A549 (cell line): Measurements from ENCODE around the gene BCAS3. TPM values are rescaled to one million over a fixed set of nuclear protein-coding genes. Genes with fewer than 3 reads are reported as not detected.

ENCODE experiments used
- ATAC-seq, 2 experiments: fragments of 200-7000 bp in 1 of 2; fragments of >200 bp in 1 of 2; cut with Nextera tagmentation in 1 of 2; cut with Tn5 transposase in 1 of 2; 3 replicates each; pipeline versions ENCODE4 v1.8.0 to v1.9.1; 2018 to 2020; ENCODE audit warnings: mild to moderate bottlenecking in 1 of 2, moderate library complexity in 1 of 2
- CTCF ChIA-PET: fragments of 300-600 bp; sonication (Branson Sonifier 250); formaldehyde crosslinking; extraction: SDS; loops from one replicate; lab custom pipeline; 2021; ENCODE audit warnings: antibody characterized with exemption, inconsistent platforms; lab: Yijun Ruan, JAX
- POLR2A ChIA-PET: fragments of 350-600 bp; formaldehyde crosslinking; extraction: SDS; loops from one replicate; lab custom pipeline; 2021; ENCODE audit warnings: antibody characterized with exemption, inconsistent platforms; lab: Yijun Ruan, JAX
- DNase-seq, 2 experiments: peaks; one replicate each; pipeline versions ENCODE4 v3.0.0 to v3.0.0-alpha.2; 2011 to 2016; ENCODE audit warnings: low read depth in 1 of 2, low spot score in 1 of 2
- FAIRE-seq: peaks from 2 replicates; lab custom pipeline; 2011; peaks lifted over from hg19 to GRCh38; lab: Jason Lieb, UNC
- H3K27ac ChIP-seq, 2 experiments: fragments of >200 bp; sonication (Bioruptor Twin); formaldehyde crosslinking; 3 replicates each; pipeline ENCODE4 v1.5.1; 2016 to 2017
- H3K4me1 ChIP-seq: fragments of >200 bp; sonication (Bioruptor Twin); formaldehyde crosslinking; 3 replicates; pipeline ENCODE4 v1.6.1; 2016
- H3K4me2 ChIP-seq: fragments of >200 bp; sonication (Bioruptor Twin); formaldehyde crosslinking; 3 replicates; pipeline ENCODE4 v1.6.1; 2016
- H3K4me3 ChIP-seq: fragments of >200 bp; sonication (Bioruptor Twin); formaldehyde crosslinking; 3 replicates; pipeline ENCODE4 v1.5.1; 2016
- H3K9me3 ChIP-seq: fragments of >200 bp; sonication (Bioruptor Twin); formaldehyde crosslinking; 3 replicates; pipeline ENCODE4 v1.6.1; 2016
- ATOH8 ChIP-seq: fragments of 250-450 bp; sonication (Bioruptor Pico); IDR thresholded peaks from 2 replicates; pipeline ENCODE4 v1.5.0; 2020; ENCODE audit warnings: low read depth, mild to moderate bottlenecking, moderate library complexity
- CHD4 ChIP-seq: fragments of 200-600 bp; sonication (generic); IDR thresholded peaks from 2 replicates; pipeline ENCODE4 v1.6.1; 2016; ENCODE audit warnings: antibody characterized with exemption, mild to moderate bottlenecking, borderline replicate concordance
- E2F6 ChIP-seq: IDR thresholded peaks from 2 replicates; pipeline ENCODE4 v1.6.1; 2012; ENCODE audit warnings: low read depth, borderline replicate concordance
- EHF ChIP-seq: fragments of 250-450 bp; sonication (Bioruptor Pico); IDR thresholded peaks from 2 replicates; pipeline ENCODE4 v1.5.0; 2020; ENCODE audit warnings: mild to moderate bottlenecking
- ELK1 ChIP-seq: fragments of 150-350 bp; IDR thresholded peaks from 2 replicates; pipeline ENCODE4 v1.6.1; 2014; ENCODE audit warnings: low read depth, mild to moderate bottlenecking, low read length
- FOXS1 ChIP-seq: fragments of 250-450 bp; sonication (Bioruptor Pico); IDR thresholded peaks from 2 replicates; pipeline ENCODE4 v1.5.0; 2020; ENCODE audit warnings: mild to moderate bottlenecking, moderate library complexity
- HEYL ChIP-seq: fragments of 250-450 bp; sonication (Bioruptor Pico); IDR thresholded peaks from 2 replicates; pipeline ENCODE4 v1.8.0; 2021; ENCODE audit warnings: mild to moderate bottlenecking, moderate library complexity
- JUNB ChIP-seq: fragments of >200 bp; sonication (Bioruptor Twin); formaldehyde crosslinking; IDR thresholded peaks from 2 replicates; pipeline ENCODE4 v1.6.1; 2016
- KDM5A ChIP-seq: fragments of 200-600 bp; sonication (generic); IDR thresholded peaks from 2 replicates; pipeline ENCODE4 v1.6.1; 2016; ENCODE audit warnings: antibody characterized with exemption, mild to moderate bottlenecking
- NFE2L2 ChIP-seq: fragments of 150-350 bp; conservative IDR thresholded peaks from 2 replicates; pipeline ENCODE4 v1.6.1; 2014; ENCODE audit warnings: low read length
- PHF8 ChIP-seq: fragments of 200-600 bp; sonication (generic); IDR thresholded peaks from 2 replicates; pipeline ENCODE4 v1.6.1; 2016; ENCODE audit warnings: low read depth, mild to moderate bottlenecking, antibody characterized with exemption, moderate library complexity, borderline replicate concordance
- RFX5 ChIP-seq: fragments of 450-650 bp; IDR thresholded peaks from 2 replicates; pipeline ENCODE4 v1.7.1; 2014; ENCODE audit warnings: antibody characterized with exemption, mild to moderate bottlenecking, moderate library complexity
- RNF2 ChIP-seq: fragments of 200-600 bp; sonication (generic); IDR thresholded peaks from 2 replicates; pipeline ENCODE4 v1.6.1; 2016; ENCODE audit warnings: low read depth, mild to moderate bottlenecking, antibody characterized with exemption, moderate library complexity, borderline replicate concordance
- SMC3 ChIP-seq: fragments of >200 bp; sonication (Bioruptor Twin); formaldehyde crosslinking; IDR thresholded peaks from 3 replicates; pipeline ENCODE4 v1.6.1; 2018; ENCODE audit warnings: inconsistent platforms
- TP53 ChIP-seq: fragments of 250-450 bp; sonication (Bioruptor Pico); IDR thresholded peaks from 2 replicates; pipeline ENCODE4 v1.5.0; 2021; ENCODE audit warnings: mild to moderate bottlenecking, moderate library complexity
- ZFP36 ChIP-seq: fragments of 450-650 bp; IDR thresholded peaks from 2 replicates; pipeline ENCODE4 v1.6.1; 2014; ENCODE audit warnings: borderline replicate concordance; ENCODE audit not compliant: partially characterized antibody
- ZNF302 ChIP-seq: fragments of 250-450 bp; sonication (Bioruptor Pico); IDR thresholded peaks from 2 replicates; pipeline ENCODE4 v1.9.0; 2021; ENCODE audit warnings: inconsistent platforms, mild to moderate bottlenecking, moderate library complexity
- WGBS: methylation state at CpG from one replicate; pipeline ENCODE4 v1.1.6; 2017; ENCODE audit errors: missing lambda C conversion rate; 5-methylcytosine and 5-hydroxymethylcytosine counted together
- polyA plus RNA-seq, 4 experiments: library from polyadenylated mRNA; depleted of rRNA in 3 of 4; stranded (reverse); fragments of >200 nt; fragmentation: RNase III in 1 of 4; extraction: RNeasy Plus Mini Kit Qiagen cat#74134 plus additional on column Dnase treatment in 1 of 4; gene quantifications; 2 replicates in 3 of 4; 3 replicates in 1 of 4; pipeline ENCODE4 v1.2.3, GENCODE V29; 2011 to 2017
- TF ChIP-seq, protein P1 (sequence below): fragments of 250-450 bp; sonication (Bioruptor Pico); IDR thresholded peaks from 2 replicates; pipeline ENCODE4 v1.5.0; 2021; ENCODE audit warnings: mild to moderate bottlenecking, moderate library complexity, borderline replicate concordance
- TF ChIP-seq, protein P2 (sequence below): IDR thresholded peaks from 2 replicates; pipeline ENCODE4 v1.6.1; 2012

The BCAS3 gene
- polyA plus RNA-seq, 2 of the 4 experiments (the other 2 are of a cell fraction) = 14.7 to 43.4 TPM

GRCh38 chr17:60891149-60891548 lies 213.5 kb downstream of the BCAS3 start:
- Histone ChIP-seq H3K4me1 (peaks cover 21% of the 10 kb centered on the region), H3K4me3 (no peak overlapping the region), H3K4me2 (no peak overlapping the region), H3K9me3 (peaks cover 5% of the 10 kb centered on the region; the same call in 1 of the 3 replicates), H3K27ac (no peak overlapping the region)
- ChIA-PET CTCF (no interaction called here), POLR2A (no interaction called here)
- no peak for DNase-seq
- WGBS = 88% methylated on average over 2 of the region's 2 CpGs
- no peak for TF ChIP-seq ELK1
- TF ChIP-seq HEYL (CRISPR knock-in tag) = no peak
- no peak for TF ChIP-seq RNF2
- TF ChIP-seq SMC3 = no peak
- TF ChIP-seq, protein P1, sequence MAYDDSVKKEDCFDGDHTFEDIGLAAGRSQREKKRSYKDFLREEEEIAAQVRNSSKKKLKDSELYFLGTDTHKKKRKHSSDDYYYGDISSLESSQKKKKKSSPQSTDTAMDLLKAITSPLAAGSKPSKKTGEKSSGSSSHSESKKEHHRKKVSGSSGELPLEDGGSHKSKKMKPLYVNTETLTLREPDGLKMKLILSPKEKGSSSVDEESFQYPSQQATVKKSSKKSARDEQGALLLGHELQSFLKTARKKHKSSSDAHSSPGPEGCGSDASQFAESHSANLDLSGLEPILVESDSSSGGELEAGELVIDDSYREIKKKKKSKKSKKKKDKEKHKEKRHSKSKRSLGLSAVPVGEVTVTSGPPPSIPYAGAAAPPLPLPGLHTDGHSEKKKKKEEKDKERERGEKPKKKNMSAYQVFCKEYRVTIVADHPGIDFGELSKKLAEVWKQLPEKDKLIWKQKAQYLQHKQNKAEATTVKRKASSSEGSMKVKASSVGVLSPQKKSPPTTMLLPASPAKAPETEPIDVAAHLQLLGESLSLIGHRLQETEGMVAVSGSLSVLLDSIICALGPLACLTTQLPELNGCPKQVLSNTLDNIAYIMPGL (CRISPR knock-in tag) = no peak
- TF ChIP-seq, protein P2, sequence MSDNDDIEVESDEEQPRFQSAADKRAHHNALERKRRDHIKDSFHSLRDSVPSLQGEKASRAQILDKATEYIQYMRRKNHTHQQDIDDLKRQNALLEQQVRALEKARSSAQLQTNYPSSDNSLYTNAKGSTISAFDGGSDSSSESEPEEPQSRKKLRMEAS = no peak
- TF ChIP-seq E2F6 = no peak
- peak; percentile 76 for FAIRE-seq
- no peak for ATAC-seq

DNA sequence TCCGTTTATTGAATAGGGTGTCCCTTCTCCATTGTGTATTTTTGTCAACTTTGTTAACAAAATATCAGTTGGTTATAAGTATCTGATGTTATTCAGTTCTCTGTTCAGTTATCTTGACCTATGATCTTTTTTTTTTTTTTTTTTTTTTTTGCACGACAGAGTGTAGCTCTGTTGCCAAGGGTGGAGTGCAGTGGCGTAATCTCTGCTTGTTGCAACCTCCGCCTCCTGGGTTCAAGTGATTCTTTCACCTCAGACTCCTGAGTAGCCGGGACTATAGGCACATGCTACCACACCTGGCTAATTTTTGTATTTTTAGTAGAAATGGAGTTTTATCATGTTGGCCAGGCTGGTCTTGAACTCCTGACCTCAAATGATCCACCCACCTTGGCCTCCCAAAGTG lies 215.8 kb downstream of the BCAS3 start:
- ChIA-PET POLR2A (no interaction called here), CTCF (no interaction called here)
- no peak overlapping the region for H3K27ac ChIP-seq
- DNase-seq (no peak), ATAC-seq (no peak), FAIRE-seq (no peak)
- no peak overlapping the region for H3K4me2 ChIP-seq
- WGBS = 93% methylated on average over 5 of the region's 5 CpGs
- peaks cover 12% of the 10 kb centered on the region for H3K4me1 ChIP-seq
- H3K9me3 ChIP-seq = peaks cover 8% of the 10 kb centered on the region; the same call in 1 of the 3 replicates
- no peak overlapping the region for H3K4me3 ChIP-seq
- TF ChIP-seq ATOH8 = no peak
- TF ChIP-seq NFE2L2 = no peak
- no peak for TF ChIP-seq E2F6
- no peak for TF ChIP-seq TP53 (CRISPR knock-in tag)
- no peak for TF ChIP-seq ZNF302 (CRISPR knock-in tag)
- no peak for TF ChIP-seq EHF (CRISPR knock-in tag)
- TF ChIP-seq ZFP36 = no peak
- no peak for TF ChIP-seq JUNB
- no peak for TF ChIP-seq RFX5
- TF ChIP-seq KDM5A = no peak
- TF ChIP-seq, protein P2 = no peak

DNA sequence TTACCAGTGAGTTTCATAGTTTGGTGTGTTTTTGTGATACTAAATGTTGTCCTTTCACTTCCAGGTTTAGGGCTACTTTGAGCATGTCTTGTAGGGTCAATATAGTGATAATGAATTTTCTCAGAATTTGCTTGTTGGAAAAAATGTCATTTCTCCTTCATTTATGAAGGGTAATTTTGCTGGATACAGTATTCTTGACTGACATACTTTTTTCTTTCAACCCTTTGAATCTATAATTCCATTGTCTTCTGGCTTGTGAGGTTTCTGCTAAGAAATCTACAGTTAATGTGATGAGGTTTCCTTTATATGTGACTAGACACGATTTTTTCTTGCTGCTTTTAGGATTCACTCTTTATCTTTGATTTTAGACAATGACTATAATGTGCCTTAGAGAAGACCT lies 219.3 kb downstream of the BCAS3 start:
- H3K4me3 ChIP-seq = no peak overlapping the region
- no peak overlapping the region for H3K4me2 ChIP-seq
- POLR2A ChIA-PET = no interaction called here
- TF ChIP-seq PHF8 = no peak
- TF ChIP-seq HEYL (CRISPR knock-in tag) = no peak
- no peak for TF ChIP-seq FOXS1
- TF ChIP-seq CHD4 = no peak
- TF ChIP-seq, protein P1 (CRISPR knock-in tag) = no peak
- TF ChIP-seq, all 56 proteins: peak for 0
- WGBS = 55% methylated on average over 1 of the region's 1 CpG
- CTCF ChIA-PET = interaction anchor here (1.5 kb wide), 1 partner anchor 12 kb away, joined by 3 read pairs; no protein-coding TSS in a partner anchor
- no peak for DNase-seq
- peak; percentile 84 for FAIRE-seq
- H3K27ac ChIP-seq = no peak overlapping the region
- ATAC-seq = no peak
- peaks cover 8% of the 10 kb centered on the region; the same call in 1 of the 3 replicates for H3K9me3 ChIP-seq
- peaks cover 10% of the 10 kb centered on the region; the same call in 2 of the 3 replicates for H3K4me1 ChIP-seq
